A549 treated with AZD2906 at 1 μM for 4 hours (cell line): Measurements from ENCODE around the gene OR51G1. TPM values are rescaled to one million over a fixed set of nuclear protein-coding genes. Genes with fewer than 3 reads are reported as not detected.

ENCODE experiments used
- total RNA-seq: library from RNA; stranded (reverse); fragments of 200-300 nt; extraction: Qiagen RNA extraction; gene quantifications from 5 replicates; pipeline ENCODE4 v1.2.3, GENCODE V29; 2022

OR51G1 gene, protein sequence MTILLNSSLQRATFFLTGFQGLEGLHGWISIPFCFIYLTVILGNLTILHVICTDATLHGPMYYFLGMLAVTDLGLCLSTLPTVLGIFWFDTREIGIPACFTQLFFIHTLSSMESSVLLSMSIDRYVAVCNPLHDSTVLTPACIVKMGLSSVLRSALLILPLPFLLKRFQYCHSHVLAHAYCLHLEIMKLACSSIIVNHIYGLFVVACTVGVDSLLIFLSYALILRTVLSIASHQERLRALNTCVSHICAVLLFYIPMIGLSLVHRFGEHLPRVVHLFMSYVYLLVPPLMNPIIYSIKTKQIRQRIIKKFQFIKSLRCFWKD
- total RNA-seq, result not detected in 5 replicates

DNA sequence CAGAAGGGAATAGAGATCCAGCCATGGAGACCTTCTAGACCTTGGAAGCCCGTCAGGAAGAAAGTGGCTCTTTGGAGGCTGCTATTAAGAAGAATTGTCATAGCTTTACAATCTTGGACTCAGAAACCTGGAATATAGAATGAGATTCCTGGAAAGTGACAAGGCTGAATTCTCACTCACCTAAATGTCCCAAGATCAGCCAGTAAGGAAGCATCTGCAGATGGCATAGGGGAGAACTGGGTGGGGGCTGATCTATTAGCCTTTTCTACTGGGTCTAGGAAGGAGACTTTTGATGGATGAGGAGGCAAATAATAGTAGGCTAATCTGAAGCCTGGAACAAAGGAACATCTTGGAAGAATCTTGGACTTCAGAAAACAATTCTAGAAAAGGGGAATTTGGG, at the start of gene OR51G1:
OR51G1 (minus strand) TSS at position 101 of the 400 bp plus-strand sequence; CDS start at position 101, 0 bp downstream.

DNA sequence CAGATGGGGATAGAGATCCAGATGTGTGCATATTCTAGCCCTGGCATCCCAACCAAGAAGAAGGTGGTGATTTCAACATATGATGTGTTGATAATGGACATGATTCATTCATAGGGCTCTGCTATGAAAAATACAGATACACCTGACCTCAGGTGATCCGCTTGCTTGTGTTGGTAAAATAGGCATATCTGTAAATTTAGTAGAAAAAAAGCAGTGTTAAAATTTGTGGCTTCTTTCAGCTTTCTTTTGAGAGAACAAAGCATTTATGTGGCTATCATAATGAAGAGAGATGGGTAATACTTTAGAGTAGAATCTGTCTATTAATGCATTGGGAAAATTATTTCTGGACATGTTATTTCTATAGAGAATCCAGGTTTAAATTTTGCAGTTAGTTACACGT, 31.5 kb upstream of the OR51G1 start, which contains the start of gene OR51A2:
OR51A2 (minus strand) TSS at position 101 of the 400 bp plus-strand sequence; CDS start at position 101, 0 bp downstream.

DNA sequence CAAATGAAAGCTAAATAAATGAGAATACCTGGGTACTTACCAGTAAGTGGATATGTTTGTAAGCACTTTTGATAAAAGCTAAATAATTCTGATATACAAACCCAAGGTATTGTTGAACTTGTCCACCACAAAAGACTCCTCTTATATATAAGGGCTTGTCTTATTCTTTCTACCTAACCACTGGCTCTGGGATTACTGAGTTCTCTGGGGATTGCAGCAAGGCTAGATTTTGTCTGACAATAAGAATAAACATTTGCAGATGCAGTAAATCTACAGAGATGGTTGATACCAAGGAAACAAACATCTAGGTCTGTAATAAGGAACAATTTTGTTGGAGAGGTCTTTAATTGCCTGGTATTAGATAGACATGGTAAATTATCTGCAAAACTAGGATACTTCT, 23.4 kb upstream of the OR51G1 start, which contains the start of gene OR51A4:
OR51A4 (minus strand) TSS at position 101 of the 400 bp plus-strand sequence. CDS start 505 bp downstream, outside the sequence.

DNA sequence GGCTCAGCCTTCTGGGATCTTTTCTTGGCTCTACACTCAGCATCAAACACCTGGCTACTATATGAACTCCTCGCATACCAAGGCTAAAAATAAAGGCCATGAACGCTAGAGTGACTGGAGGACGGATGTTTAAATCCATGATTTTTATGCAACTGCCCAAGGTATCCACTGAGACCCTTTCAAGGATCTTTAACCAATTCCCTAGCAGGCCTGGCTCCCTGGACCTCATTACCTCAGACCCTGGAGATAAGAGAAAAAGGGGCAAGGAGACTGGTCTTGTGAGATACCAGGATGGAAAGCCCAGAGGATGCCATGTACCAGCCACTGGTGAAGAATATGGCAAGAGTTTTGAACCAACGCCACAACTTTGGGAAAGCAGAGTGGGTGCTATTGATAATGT, 4.9 kb downstream of the OR51G1 start, which contains the start of gene OR51G2:
OR51G2 (minus strand) TSS at position 101 of the 400 bp plus-strand sequence. CDS start 3,687 bp downstream, outside the sequence.

DNA sequence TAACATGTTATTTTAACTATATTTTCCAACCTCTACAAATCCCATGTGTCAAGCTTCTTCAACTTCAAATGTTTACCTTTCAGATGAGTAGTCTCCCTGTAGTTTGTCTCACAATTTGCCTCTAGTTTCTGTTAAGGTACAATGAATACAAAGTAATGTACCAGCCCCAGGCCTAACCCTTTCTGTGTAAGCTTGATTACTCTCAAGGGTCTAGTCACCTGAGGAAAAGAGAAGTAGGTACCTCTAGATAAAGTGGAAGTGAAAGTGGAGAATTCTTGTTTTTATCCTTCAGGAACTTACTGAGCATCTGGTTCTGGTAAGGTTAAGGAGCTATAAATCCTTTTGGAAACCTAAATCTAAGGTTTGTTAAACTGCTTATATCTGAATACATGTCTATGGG, 20.7 kb downstream of the OR51G1 start, which contains the start of gene OR51A7:
OR51A7 (plus strand) TSS at position 300 of the 400 bp plus-strand sequence. CDS start 3,587 bp downstream, outside the sequence.

DNA sequence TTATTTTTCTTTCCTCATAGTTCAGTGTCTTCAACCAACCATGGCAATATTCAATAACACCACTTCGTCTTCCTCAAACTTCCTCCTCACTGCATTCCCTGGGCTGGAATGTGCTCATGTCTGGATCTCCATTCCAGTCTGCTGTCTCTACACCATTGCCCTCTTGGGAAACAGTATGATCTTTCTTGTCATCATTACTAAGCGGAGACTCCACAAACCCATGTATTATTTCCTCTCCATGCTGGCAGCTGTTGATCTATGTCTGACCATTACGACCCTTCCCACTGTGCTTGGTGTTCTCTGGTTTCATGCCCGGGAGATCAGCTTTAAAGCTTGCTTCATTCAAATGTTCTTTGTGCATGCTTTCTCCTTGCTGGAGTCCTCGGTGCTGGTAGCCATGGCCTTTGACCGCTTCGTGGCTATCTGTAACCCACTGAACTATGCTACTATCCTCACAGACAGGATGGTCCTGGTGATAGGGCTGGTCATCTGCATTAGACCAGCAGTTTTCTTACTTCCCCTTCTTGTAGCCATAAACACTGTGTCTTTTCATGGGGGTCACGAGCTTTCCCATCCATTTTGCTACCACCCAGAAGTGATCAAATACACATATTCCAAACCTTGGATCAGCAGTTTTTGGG, 42.2 kb downstream of the OR51G1 start, which contains the start of gene OR51T1:
OR51T1 (plus strand) TSS at position 41 of the 641 bp plus-strand sequence; CDS start at position 41, 0 bp downstream.

Other genes starting within 250 kb of the OR51G1 start
- not detected in 5 replicates for gene OR51E2, start 226.5 kb downstream of the OR51G1 start, total RNA-seq
- not detected in 5 replicates for gene MMP26, start 219.6 kb downstream of the OR51G1 start, total RNA-seq
- gene OR51F1, start 154.4 kb downstream of the OR51G1 start, total RNA-seq, result not detected in 5 replicates
- gene OR52R1, start 120.0 kb downstream of the OR51G1 start, total RNA-seq, result not detected in 5 replicates
- not detected in 5 replicates for gene OR51F2, start 103.0 kb downstream of the OR51G1 start, total RNA-seq
- not detected in 5 replicates for gene OR51S1, start 75.1 kb downstream of the OR51G1 start, total RNA-seq
- gene OR51T1, start 42.4 kb downstream of the OR51G1 start, total RNA-seq, result not detected in 5 replicates
- not detected in 5 replicates for gene OR51A7, start 20.6 kb downstream of the OR51G1 start, total RNA-seq
- gene OR51G2, start 5.0 kb downstream of the OR51G1 start, total RNA-seq, result not detected in 5 replicates
- gene OR51A4, start 23.3 kb upstream of the OR51G1 start, total RNA-seq, result not detected in 5 replicates
- not detected in 5 replicates for gene OR51A2, start 31.4 kb upstream of the OR51G1 start, total RNA-seq
- not detected in 5 replicates for gene OR51L1, start 70.5 kb upstream of the OR51G1 start, total RNA-seq
- gene OR52J3, start 122.2 kb upstream of the OR51G1 start, total RNA-seq, result not detected in 5 replicates
- gene OR52E2, start 135.3 kb upstream of the OR51G1 start, total RNA-seq, result not detected in 5 replicates
- not detected in 5 replicates for gene OR52E1, start 145.2 kb upstream of the OR51G1 start, total RNA-seq
- not detected in 5 replicates for gene OR52A5, start 214.0 kb upstream of the OR51G1 start, total RNA-seq
- not detected in 5 replicates for gene OR52A1, start 230.4 kb upstream of the OR51G1 start, total RNA-seq